Mucosa of stomach (tissue), 1 donor: ENCODE measurements around the gene PRAC1.

Source experiments
- H3K27me3 ChIP-seq: one replicate; pipeline ENCODE4 v1.7.0; 2013; ENCODE audit warnings: mild to moderate bottlenecking, low read length; ENCODE audit not compliant: control insufficient read depth, insufficient read depth
- H3K36me3 ChIP-seq: one replicate; pipeline ENCODE4 v1.7.0; 2013; ENCODE audit warnings: low read length; ENCODE audit not compliant: control insufficient read depth, insufficient read depth
- H3K4me1 ChIP-seq: one replicate; pipeline ENCODE4 v1.7.0; 2013; ENCODE audit warnings: mild to moderate bottlenecking, low read length; ENCODE audit not compliant: control insufficient read depth, insufficient read depth
- H3K4me3 ChIP-seq: one replicate; pipeline ENCODE4 v1.7.0; 2013; ENCODE audit warnings: low read length
- H3K9ac ChIP-seq: one replicate; pipeline ENCODE4 v1.7.0; 2013; ENCODE audit warnings: mild to moderate bottlenecking, low read length, moderate library complexity
- H3K9me3 ChIP-seq: one replicate; pipeline ENCODE4 v1.7.0; 2013; ENCODE audit warnings: mild to moderate bottlenecking, low read length, moderate library complexity; ENCODE audit not compliant: control insufficient read depth
- donor health status: Pancreatic carcinoma.

The PRAC1 gene

GRCh38 chr17:48729335-48730239 is 7.3 kb upstream of the PRAC1 start:
- Histone ChIP-seq H3K4me1 (peaks cover 16% of the 10 kb centered on the region), H3K27me3 (peaks cover 98% of the 10 kb centered on the region), H3K9ac (no peak overlapping the region), H3K36me3 (no peaks in the 10 kb centered on the region), H3K9me3 (no peaks in the 10 kb centered on the region), H3K4me3 (no peak overlapping the region)

- H3K9me3 ChIP-seq: no peaks in the 10 kb centered on the region
- no peak within 1 kb of the TSS for H3K9ac ChIP-seq
- H3K4me1 ChIP-seq: peaks cover 27% of the 10 kb centered on the region
- no peaks in the 10 kb centered on the region for H3K36me3 ChIP-seq
- H3K27me3 ChIP-seq: peaks cover 98% of the 10 kb centered on the region
- H3K4me3 ChIP-seq: no peak within 1 kb of the TSS
Measured at GRCh38 chr17:48728232-48729231, 6.2 kb upstream of the PRAC1 start, which contains the start of gene HOXB13. Gene HOXB13 (minus strand): TSS chr17:48728750. CDS start chr17:48728593, 157 bp downstream.

- H3K27me3 ChIP-seq: peaks cover 98% of the 10 kb centered on the region
- no peak overlapping the region for H3K9ac ChIP-seq
- H3K36me3 ChIP-seq: no peaks in the 10 kb centered on the region
- H3K4me3 ChIP-seq: no peak overlapping the region
- H3K9me3 ChIP-seq: no peaks in the 10 kb centered on the region
- H3K4me1 ChIP-seq: peaks cover 30% of the 10 kb centered on the region
Measured at GRCh38 chr17:48727415-48728175, 5.3 kb upstream of the PRAC1 start.

- H3K9me3 ChIP-seq: no peaks in the 10 kb centered on the region
- H3K4me1 ChIP-seq: peaks cover 30% of the 10 kb centered on the region
- H3K36me3 ChIP-seq: no peaks in the 10 kb centered on the region
- no peak overlapping the region for H3K4me3 ChIP-seq
- H3K27me3 ChIP-seq: peaks cover 98% of the 10 kb centered on the region
- no peak overlapping the region for H3K9ac ChIP-seq
Measured at GRCh38 chr17:48726916-48727286, 4.6 kb upstream of the PRAC1 start.

- H3K4me1 ChIP-seq: peaks cover 30% of the 10 kb centered on the region
- H3K9ac ChIP-seq: no peak overlapping the region
- H3K36me3 ChIP-seq: no peaks in the 10 kb centered on the region
- no peak overlapping the region for H3K4me3 ChIP-seq
- H3K27me3 ChIP-seq: peaks cover 96% of the 10 kb centered on the region
- no peaks in the 10 kb centered on the region for H3K9me3 ChIP-seq
Measured at GRCh38 chr17:48726114-48726915, 4.0 kb upstream of the PRAC1 start.

- Histone ChIP-seq H3K9ac (no peak overlapping the region), H3K4me1 (peaks cover 30% of the 10 kb centered on the region), H3K9me3 (no peaks in the 10 kb centered on the region), H3K27me3 (peaks cover 99% of the 10 kb centered on the region), H3K4me3 (no peak overlapping the region), H3K36me3 (no peaks in the 10 kb centered on the region)
Measured at GRCh38 chr17:48725288-48726064, 3.2 kb upstream of the PRAC1 start.

- Histone ChIP-seq H3K9ac (no peak overlapping the region), H3K4me1 (peaks cover 30% of the 10 kb centered on the region), H3K4me3 (no peak overlapping the region), H3K9me3 (no peaks in the 10 kb centered on the region), H3K27me3 (peaks cover 99% of the 10 kb centered on the region), H3K36me3 (no peaks in the 10 kb centered on the region)
Measured at GRCh38 chr17:48725004-48725287, 2.6 kb upstream of the PRAC1 start.

- no peak overlapping the region for H3K4me3 ChIP-seq
- no peaks in the 10 kb centered on the region for H3K9me3 ChIP-seq
- H3K4me1 ChIP-seq: peaks cover 30% of the 10 kb centered on the region
- no peaks in the 10 kb centered on the region for H3K36me3 ChIP-seq
- no peak overlapping the region for H3K9ac ChIP-seq
- H3K27me3 ChIP-seq: peaks cover 99% of the 10 kb centered on the region
Measured at GRCh38 chr17:48724251-48725003, 2.1 kb upstream of the PRAC1 start.

- no peak overlapping the region for H3K9ac ChIP-seq
- no peaks in the 10 kb centered on the region for H3K9me3 ChIP-seq
- H3K27me3 ChIP-seq: peaks cover 99% of the 10 kb centered on the region
- no peaks in the 10 kb centered on the region for H3K36me3 ChIP-seq
- H3K4me1 ChIP-seq: peaks cover 31% of the 10 kb centered on the region
- H3K4me3 ChIP-seq: no peak overlapping the region
Measured at GRCh38 chr17:48723423-48724250, 1.3 kb upstream of the PRAC1 start.
